ENCODE data around the gene LIG3.

The LIG3 gene

GRCh38 chr17:35057332-35057915 is 77.1 kb downstream of the LIG3 start:
- H3K4me3 ChIP-seq (ENCODE audit: low read depth, low read length), result no peak overlapping the region
- TF ChIP-seq, protein P1, sequence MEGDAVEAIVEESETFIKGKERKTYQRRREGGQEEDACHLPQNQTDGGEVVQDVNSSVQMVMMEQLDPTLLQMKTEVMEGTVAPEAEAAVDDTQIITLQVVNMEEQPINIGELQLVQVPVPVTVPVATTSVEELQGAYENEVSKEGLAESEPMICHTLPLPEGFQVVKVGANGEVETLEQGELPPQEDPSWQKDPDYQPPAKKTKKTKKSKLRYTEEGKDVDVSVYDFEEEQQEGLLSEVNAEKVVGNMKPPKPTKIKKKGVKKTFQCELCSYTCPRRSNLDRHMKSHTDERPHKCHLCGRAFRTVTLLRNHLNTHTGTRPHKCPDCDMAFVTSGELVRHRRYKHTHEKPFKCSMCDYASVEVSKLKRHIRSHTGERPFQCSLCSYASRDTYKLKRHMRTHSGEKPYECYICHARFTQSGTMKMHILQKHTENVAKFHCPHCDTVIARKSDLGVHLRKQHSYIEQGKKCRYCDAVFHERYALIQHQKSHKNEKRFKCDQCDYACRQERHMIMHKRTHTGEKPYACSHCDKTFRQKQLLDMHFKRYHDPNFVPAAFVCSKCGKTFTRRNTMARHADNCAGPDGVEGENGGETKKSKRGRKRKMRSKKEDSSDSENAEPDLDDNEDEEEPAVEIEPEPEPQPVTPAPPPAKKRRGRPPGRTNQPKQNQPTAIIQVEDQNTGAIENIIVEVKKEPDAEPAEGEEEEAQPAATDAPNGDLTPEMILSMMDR (IDR thresholded peaks at IDR 0.05; ENCODE audit: control insufficient read depth, extremely low read depth, insufficient read depth), result no peak
- peak; percentile 58 for DNase-seq (ENCODE audit: low read depth)
